ENCODE measurements around the gene IL25. TPM values are rescaled to one million over a fixed set of nuclear protein-coding genes. Genes with fewer than 3 reads are reported as not detected.

Gene IL25
- polyA plus RNA-seq, 6 donors from 2014 or later = not detected

DNA sequence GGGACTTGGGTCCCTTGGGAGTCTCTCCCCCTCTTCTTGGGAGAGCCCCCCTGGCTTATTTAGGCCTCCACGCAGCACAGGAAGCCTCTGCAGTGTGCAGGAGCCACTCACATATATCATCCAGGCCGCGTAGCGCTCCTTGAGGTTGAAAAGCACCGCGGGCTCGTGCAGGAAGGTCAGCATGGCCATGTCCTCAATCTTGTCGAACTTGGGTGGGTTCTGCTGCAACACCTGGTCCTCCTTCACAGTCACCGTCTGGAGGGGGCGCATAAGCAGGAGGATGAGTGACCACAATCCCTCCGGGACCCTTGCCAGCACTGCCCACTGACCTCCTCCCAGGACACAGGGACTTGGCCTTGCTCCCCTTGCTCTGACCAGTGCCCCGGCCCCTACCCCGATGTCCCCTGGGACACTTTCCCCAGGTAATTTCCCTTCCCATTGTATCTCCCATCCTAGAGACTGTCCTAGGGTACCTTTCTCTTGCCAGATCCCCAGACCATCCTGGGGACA lies 33.0 kb downstream of the IL25 start:
- Mint-ChIP-seq H3K4me1 (peaks cover 8 to 26% (median 25%) of the 10 kb centered on the region in 3 donors), H3K27ac (peak overlapping the region in 1 of 6 donors; percentile 81), H3K27me3 (peaks cover 36 to 83% (median 57%) of the 10 kb centered on the region in 3 donors), H3K36me3 (no peaks in the 10 kb centered on the region), H3K9me3 (no peaks in the 10 kb centered on the region), H3K4me3 (no peak overlapping the region)
- DNase-seq (no peak), ATAC-seq (ENCODE audit: low read depth in 2 of 2) (no peak)

DNA sequence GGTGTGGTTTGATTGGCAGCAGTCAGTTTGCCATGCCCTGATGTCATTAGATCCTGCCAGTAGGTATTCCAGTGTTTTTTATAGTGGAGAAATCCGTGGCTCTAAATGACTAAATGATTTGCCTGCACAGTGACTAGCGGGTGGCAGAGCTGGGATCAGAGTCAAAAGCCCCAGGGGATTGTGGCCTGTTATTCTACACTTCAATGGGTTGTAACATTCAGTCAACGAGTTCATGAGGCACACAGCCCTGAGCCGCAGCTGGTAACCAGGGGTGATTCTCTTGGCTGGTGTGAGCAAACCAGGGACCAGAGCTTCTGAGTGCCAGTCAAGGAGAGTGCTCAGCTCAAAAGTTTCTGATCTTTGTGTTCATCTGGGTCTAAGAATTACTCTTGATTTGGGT lies 33.6 kb downstream of the IL25 start:
- Mint-ChIP-seq H3K4me3 (no peak overlapping the region), H3K27ac (peak overlapping the region in 2 of 6 donors; percentile 15 to 81), H3K27me3 (peaks cover 41 to 90% (median 63%) of the 10 kb centered on the region in 3 donors), H3K4me1 (peaks cover 8 to 26% (median 25%) of the 10 kb centered on the region in 3 donors), H3K36me3 (no peaks in the 10 kb centered on the region), H3K9me3 (no peaks in the 10 kb centered on the region)
- DNase-seq (peak; percentile 6), ATAC-seq (ENCODE audit: low read depth in 2 of 2) (peak; percentile 70 to 85)

DNA sequence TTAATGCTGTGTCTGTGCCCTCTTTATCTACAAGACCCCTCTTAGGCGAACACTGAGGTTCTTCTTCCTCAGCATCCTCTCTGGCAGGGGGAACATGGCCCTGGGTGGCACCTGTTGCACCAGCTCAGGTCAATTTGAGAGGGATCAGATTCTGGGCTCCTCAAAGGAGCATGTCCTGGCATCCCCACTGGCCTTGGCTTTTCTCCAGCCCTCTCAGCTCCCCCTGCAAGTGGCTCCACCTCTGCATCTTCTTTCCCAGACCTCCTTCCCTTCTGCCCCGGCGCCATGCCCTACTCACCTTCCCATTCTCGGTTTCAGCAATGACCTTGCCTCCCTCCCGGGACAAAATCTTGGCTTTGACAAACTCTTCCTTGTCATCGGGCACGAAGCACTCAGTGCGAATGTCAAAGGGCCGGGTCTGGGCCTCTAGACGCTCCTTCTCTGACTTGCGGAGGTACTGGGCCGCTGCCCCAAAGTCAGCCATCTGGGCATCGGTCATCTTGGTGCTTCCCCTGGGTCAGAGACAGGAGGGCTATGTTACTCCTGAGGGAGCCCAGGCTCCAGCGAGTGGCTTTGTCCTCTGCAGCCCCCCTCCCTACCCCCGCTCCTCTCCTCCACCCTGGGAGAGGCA lies 34.2 kb downstream of the IL25 start:
- Mint-ChIP-seq H3K9me3 (no peaks in the 10 kb centered on the region), H3K4me3 (no peak overlapping the region), H3K36me3 (no peaks in the 10 kb centered on the region), H3K27ac (peak overlapping the region in 1 of 6 donors; percentile 15), H3K27me3 (peaks cover 36 to 92% (median 63%) of the 10 kb centered on the region in 3 donors), H3K4me1 (peaks cover 8 to 26% (median 25%) of the 10 kb centered on the region in 3 donors)
- ATAC-seq (ENCODE audit: low read depth in 2 of 2) (no peak), DNase-seq (no peak)

DNA sequence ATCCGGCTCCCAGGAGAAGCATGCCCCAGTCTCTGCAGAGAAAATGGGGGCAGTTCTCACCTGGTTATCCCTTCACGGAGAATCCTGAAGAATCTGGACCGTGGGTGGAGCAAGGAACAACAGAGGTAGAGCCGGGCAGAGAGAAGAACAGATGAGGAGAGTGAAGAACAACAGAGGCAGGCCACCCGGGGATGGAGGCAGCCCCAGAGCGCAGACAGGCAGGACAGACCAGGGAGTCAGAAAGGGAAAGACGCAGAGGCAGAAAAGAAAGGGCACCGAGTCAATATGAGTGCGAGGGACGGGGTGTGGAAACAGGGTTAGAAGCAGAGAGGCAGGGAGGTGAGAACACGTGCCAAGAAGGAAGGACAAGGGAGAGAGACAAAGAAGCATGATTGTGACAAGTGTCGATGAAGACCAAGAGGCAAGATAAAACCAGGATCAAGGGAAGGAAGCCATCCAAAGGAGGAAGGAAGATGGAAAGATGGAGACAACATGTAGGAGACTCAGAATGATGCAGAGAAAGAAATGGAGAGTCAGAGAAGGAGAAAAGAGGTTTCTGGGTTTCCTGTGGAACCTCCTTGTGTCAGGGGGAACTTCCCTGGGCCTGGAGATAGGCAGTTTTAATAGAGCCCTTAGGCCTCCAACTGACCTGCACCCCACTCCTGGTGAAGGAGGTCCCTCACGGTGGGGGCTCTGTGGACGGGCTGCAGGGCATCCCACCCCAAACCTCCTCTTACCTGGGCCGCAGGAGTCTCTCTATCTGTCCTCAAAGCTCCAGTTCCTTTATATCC lies 35.1 kb downstream of the IL25 start, which contains the start of gene MYH6:
MYH6 (minus strand) TSS at position 758 of the 791 bp plus-strand sequence. CDS start 1,050 bp downstream, outside the sequence.
- ATAC-seq (ENCODE audit: low read depth in 2 of 2) (no peak), DNase-seq (no peak)
- Mint-ChIP-seq H3K27me3 (peaks cover 36 to 86% (median 62%) of the 10 kb centered on the region in 3 donors), H3K4me3 (peak within 1 kb of the TSS in 1 of 8 donors; percentile 3), H3K36me3 (no peaks in the 10 kb centered on the region), H3K27ac (peak within 1 kb of the TSS in 3 of 6 donors; percentile 8 to 28 (median 16)), H3K4me1 (peaks cover 8 to 25% (median 24%) of the 10 kb centered on the region in 3 donors), H3K9me3 (no peaks in the 10 kb centered on the region)

DNA sequence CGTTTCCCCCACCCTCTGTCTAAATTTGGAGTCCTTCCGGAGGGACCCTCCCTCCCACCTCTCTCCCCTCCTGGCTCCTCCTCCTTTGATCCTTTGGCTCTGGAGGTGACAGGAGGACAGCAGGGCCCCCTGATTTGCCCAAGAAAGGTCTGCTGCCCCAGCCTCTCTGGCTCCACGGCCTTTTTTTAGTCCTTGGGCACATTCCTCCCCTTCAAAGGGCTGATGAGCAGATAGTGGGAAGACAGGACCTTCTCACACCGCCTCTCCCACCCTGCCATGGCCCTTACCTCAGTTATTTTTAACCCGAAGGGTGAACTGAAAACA lies 35.7 kb downstream of the IL25 start:
- DNase-seq = no peak
- ATAC-seq (ENCODE audit: low read depth in 2 of 2) = no peak
- Mint-ChIP-seq H3K27me3 (peaks cover 39 to 80% (median 60%) of the 10 kb centered on the region in 3 donors), H3K4me1 (peaks cover 8 to 22% (median 19%) of the 10 kb centered on the region in 3 donors), H3K27ac (no peak overlapping the region), H3K9me3 (no peaks in the 10 kb centered on the region), H3K4me3 (no peak overlapping the region), H3K36me3 (no peaks in the 10 kb centered on the region)

DNA sequence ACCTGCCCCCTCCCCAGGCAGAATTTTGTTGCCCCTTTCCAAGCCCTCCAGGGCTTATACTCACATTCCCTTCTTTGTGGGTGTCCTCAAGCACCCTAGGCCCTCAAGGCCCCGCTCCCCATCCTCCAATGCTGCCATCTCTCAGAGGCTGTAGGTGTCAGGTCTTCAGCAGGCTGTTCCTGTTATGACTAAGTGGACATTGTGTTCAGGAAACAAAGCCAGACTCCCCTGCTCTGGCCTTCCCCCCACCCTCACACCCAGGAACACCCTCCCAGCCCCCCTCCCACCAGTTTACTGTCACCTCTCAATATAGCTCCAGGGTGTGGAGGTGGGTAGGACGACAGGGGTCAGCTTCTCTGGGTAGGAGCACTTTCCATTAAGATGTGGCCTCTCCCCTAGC lies 36.9 kb downstream of the IL25 start:
- Mint-ChIP-seq H3K4me3 (peak overlapping the region in 1 of 8 donors; percentile 42), H3K36me3 (no peaks in the 10 kb centered on the region), H3K27ac (peak overlapping the region in 1 of 6 donors; percentile 15), H3K4me1 (peaks cover 8 to 20% (median 19%) of the 10 kb centered on the region in 3 donors), H3K9me3 (no peaks in the 10 kb centered on the region), H3K27me3 (peaks cover 42 to 84% (median 56%) of the 10 kb centered on the region in 3 donors)
- ATAC-seq (ENCODE audit: low read depth in 2 of 2) (no peak), DNase-seq (no peak)

DNA sequence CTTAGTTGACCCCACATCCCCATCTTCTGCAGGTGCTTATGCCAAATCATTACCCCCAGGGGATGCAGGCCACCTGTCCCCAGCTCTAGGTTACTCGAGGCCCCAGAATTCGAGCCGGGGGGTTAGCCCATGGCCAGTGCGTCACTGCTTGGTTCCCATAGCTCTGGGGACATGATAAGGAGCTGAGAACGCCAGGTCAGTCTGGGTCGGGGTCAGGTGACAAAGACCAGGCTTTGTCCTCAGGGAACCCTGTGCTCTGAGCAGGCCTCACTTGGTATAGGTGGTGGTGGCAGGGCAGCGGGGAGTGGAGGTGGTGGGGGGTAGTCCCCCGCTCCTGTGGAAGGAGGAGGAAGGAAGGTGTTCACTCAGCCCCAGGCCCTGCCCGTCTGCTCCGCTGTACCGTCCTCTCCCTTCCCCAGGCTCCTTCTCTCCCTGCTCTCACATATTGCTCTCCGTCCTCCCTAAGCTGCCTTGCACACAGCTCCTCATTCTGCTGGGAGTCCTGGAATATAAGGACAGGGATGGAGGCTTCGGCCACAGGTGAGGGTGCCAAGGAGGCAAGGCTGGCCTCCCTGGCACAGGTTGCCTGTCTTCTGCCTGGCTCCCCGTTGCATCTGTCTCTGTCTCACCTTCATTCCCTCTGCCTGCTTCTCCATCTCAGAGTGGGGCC lies 37.5 kb downstream of the IL25 start:
- peaks cover 39 to 80% (median 55%) of the 10 kb centered on the region in 3 donors for H3K27me3 Mint-ChIP-seq
- H3K4me1 Mint-ChIP-seq = peaks cover 8 to 19% (median 18%) of the 10 kb centered on the region in 3 donors
- H3K36me3 Mint-ChIP-seq = no peaks in the 10 kb centered on the region
- ATAC-seq (ENCODE audit: low read depth in 2 of 2) = no peak
- no peak for DNase-seq
- H3K9me3 Mint-ChIP-seq = no peaks in the 10 kb centered on the region
- H3K27ac Mint-ChIP-seq = peak overlapping the region in 2 of 6 donors; percentile 62 to 84
- H3K4me3 Mint-ChIP-seq = peak overlapping the region in 1 of 8 donors; percentile 42

DNA sequence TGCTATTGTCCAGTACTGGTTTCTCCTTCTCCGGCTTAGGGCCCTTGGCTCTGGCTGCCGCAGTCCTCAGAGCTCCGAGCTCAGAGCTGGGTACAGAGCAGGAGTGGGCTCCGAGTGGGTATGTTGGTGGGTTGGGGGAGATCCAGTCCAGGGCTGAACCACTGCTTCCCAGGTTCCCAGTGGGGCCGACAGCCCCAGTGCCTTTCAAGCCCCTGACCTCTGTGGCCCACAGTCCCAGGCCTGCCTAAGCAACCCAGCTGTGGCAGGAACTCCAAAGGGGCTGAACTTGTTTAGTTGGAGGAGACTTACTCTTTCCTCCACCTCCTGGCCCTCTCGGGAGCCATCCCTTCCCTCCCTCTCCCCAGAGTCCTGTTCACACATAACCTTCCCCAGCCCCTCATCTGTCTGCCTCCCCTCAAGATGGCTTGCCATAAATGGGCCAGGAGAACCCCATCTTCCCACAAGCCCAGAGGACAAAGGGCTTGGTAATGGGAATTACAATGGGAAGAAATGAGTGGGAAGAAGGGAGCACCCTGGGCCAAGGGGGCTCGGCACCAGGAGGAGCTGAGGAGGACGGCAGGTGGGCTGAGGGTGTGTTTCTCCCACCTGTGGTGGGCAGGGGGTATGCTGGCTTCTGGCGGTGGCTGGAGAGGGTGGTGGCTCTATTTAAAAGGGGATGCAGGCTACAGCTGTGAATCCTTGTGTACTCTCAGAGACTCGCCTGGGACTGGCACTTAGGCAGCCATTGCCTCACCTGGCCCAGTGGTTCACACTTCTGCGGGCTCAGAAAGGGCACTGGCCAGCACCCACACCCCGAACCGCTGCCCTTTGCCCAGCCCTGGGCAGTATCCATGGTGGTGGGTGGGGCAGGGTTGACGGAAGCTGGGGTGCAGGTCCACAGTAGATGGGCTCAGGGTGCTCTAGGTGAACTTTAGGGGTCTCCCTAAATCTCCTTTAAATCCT lies 39.2 kb downstream of the IL25 start:
- no peaks in the 10 kb centered on the region for H3K36me3 Mint-ChIP-seq
- H3K9me3 Mint-ChIP-seq = no peaks in the 10 kb centered on the region
- H3K4me3 Mint-ChIP-seq = no peak overlapping the region
- H3K27me3 Mint-ChIP-seq = peaks cover 37 to 74% (median 58%) of the 10 kb centered on the region in 3 donors
- no peak for ATAC-seq (ENCODE audit: low read depth in 2 of 2)
- peaks cover 0 to 7% (median 7%) of the 10 kb centered on the region in 3 donors for H3K4me1 Mint-ChIP-seq
- H3K27ac Mint-ChIP-seq = no peak overlapping the region
- DNase-seq = no peak

DNA sequence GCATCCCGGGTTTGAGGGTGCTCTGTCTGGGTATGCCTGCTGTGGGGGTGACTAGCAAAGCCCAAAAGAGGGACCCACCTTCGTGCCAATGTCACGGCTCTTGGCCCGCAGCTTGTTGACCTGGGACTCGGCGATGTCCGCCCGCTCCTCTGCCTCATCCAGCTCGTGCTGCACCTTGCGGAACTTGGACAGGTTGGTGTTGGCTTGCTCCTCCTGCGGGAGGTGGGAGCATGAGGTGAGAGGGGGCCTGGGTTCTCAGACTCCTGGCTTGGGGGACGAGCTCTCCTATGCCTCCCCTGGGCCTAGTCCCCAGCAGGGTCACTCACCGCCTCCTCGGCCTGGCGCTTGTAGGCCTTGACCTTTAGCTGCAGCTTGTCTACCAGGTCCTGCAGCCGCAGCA lies 41.1 kb downstream of the IL25 start:
- H3K9me3 Mint-ChIP-seq = no peaks in the 10 kb centered on the region
- no peaks in the 10 kb centered on the region for H3K36me3 Mint-ChIP-seq
- ATAC-seq (ENCODE audit: low read depth in 2 of 2) (no peak), DNase-seq (no peak)
- H3K4me1 Mint-ChIP-seq = peaks cover 0 to 4% (median 0%) of the 10 kb centered on the region in 3 donors
- no peak overlapping the region for H3K27ac Mint-ChIP-seq
- H3K27me3 Mint-ChIP-seq = peaks cover 29 to 62% (median 62%) of the 10 kb centered on the region in 3 donors
- peak overlapping the region in 1 of 8 donors; percentile 2 for H3K4me3 Mint-ChIP-seq

DNA sequence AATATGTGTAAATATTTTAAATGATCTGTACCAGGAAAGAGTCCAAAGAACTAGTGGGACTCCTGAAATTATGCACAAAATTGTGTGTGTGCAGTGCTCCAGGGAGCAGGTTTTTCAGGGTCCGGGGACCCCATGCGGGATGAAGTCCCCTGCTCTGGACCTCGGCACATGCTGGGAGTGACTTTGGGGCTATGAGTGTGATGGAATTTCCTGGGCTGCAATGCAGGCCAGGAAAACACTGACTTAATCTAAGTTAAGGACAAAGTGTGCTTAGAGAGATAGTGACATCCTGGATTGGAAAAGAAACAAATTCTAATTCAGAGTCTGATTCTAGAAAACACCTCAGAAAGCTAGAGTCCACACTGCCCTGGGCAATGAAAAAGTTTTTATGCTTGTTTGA lies 41.6 kb downstream of the IL25 start:
- Mint-ChIP-seq H3K4me1 (no peaks in the 10 kb centered on the region), H3K27me3 (peaks cover 29 to 63% (median 62%) of the 10 kb centered on the region in 3 donors), H3K27ac (no peak overlapping the region), H3K4me3 (no peak overlapping the region), H3K9me3 (no peaks in the 10 kb centered on the region), H3K36me3 (no peaks in the 10 kb centered on the region)
- ATAC-seq (ENCODE audit: low read depth in 2 of 2) = no peak
- DNase-seq = no peak

DNA sequence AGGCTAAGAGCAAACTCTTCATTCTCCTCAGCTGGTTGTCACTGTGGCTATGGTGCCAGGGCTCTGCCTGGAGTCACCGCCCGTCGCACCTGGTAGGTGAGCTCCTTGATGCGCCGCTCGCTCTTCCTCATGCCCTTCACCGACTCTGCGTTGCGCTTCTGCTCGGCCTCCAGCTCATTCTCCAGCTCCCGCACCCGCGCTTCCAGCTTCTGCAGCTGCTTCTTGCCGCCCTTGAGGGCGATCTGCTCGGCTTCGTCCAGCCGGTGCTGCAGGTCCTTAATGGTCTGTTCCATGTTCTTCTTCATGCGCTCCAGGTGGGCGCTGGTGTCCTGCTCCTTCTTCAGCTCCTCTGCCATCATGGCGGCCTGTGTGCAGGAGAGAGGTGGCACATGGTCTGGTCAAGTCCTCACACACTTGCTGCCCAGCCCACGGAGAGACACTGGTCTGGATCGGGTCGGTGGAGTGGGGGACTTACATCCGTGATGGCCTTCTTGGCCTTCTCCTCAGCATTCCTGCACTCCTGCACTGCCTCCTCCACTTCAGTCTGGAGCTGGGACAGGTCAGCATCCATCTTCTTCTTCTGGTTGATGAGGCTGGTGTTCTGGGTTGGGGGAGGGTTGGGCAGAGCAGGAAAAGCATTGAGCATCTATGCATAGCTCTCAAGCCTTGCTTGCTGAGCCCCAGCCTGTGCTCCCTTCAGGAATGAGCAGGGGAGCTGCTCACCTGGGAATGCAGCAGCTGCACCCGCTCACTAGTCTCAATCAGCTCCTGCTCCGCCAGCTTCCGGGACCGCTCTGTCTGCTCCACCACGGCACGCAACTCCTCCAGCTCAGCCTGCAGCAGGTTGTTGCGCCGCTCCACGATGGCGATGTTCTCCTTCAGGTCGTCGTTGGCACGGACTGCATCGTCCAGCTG lies 42.6 kb downstream of the IL25 start:
- Mint-ChIP-seq H3K27ac (no peak overlapping the region), H3K36me3 (no peaks in the 10 kb centered on the region), H3K4me3 (peak overlapping the region in 1 of 8 donors; percentile 79), H3K4me1 (no peaks in the 10 kb centered on the region), H3K27me3 (peaks cover 31 to 68% (median 63%) of the 10 kb centered on the region in 3 donors), H3K9me3 (no peaks in the 10 kb centered on the region)
- ATAC-seq (ENCODE audit: low read depth in 2 of 2) (no peak), DNase-seq (no peak)

Measured in naive B cell (primary cell).